HEK293T (cell line): ENCODE results near the gene TSPYL4.

Source experiments
- CTCF ChIA-PET: fragments of 350-600 bp; formaldehyde crosslinking; extraction: SDS; loops from one replicate; lab custom pipeline; 2021; ENCODE audit warnings: antibody characterized with exemption, inconsistent platforms; lab: Yijun Ruan, JAX
- POLR2A ChIA-PET: fragments of 350-600 bp; formaldehyde crosslinking; extraction: SDS; loops from one replicate; lab custom pipeline; 2020; ENCODE audit warnings: antibody characterized with exemption, inconsistent platforms; lab: Yijun Ruan, JAX
- DNase-seq: peaks from one replicate; pipeline ENCODE4 v3.0.0; 2012; ENCODE audit warnings: mixed read lengths; ENCODE audit errors: extremely low spot score
- ARNT ChIP-seq: fragments of 450-650 bp; IDR thresholded peaks from 2 replicates; pipeline ENCODE4 v1.6.1; 2017; ENCODE audit warnings: mild to moderate bottlenecking
- BHLHE40 ChIP-seq: fragments of 450-650 bp; IDR thresholded peaks from 2 replicates; pipeline ENCODE4 v1.6.1; 2016; ENCODE audit warnings: mild to moderate bottlenecking, moderate library complexity, borderline replicate concordance
- CTBP1 ChIP-seq: fragments of 450-650 bp; IDR thresholded peaks from 2 replicates; pipeline ENCODE4 v1.6.1; 2016; ENCODE audit warnings: borderline replicate concordance
- ELF4 ChIP-seq: fragments of 450-650 bp; IDR thresholded peaks from 2 replicates; pipeline ENCODE4 v1.6.1; 2017; ENCODE audit warnings: antibody characterized with exemption
- FOXA1 ChIP-seq: fragments of 450-650 bp; IDR thresholded peaks from 2 replicates; pipeline ENCODE4 v1.6.1; 2016; ENCODE audit warnings: mild to moderate bottlenecking
- FOXK2 ChIP-seq: fragments of 450-650 bp; IDR thresholded peaks from 2 replicates; pipeline ENCODE4 v1.6.1; 2016; ENCODE audit warnings: mild to moderate bottlenecking
- FOXM1 ChIP-seq: fragments of 450-650 bp; IDR thresholded peaks from 2 replicates; pipeline ENCODE4 v1.6.1; 2017; ENCODE audit warnings: mild to moderate bottlenecking, borderline replicate concordance
- HDGF ChIP-seq: fragments of 450-650 bp; IDR thresholded peaks from 2 replicates; pipeline ENCODE4 v1.6.1; 2017; ENCODE audit warnings: antibody characterized with exemption, borderline replicate concordance
- L3MBTL2 ChIP-seq: fragments of 450-650 bp; conservative IDR thresholded peaks from 2 replicates; pipeline ENCODE4 v1.6.1; 2016; ENCODE audit warnings: mild to moderate bottlenecking
- LEF1 ChIP-seq: fragments of 450-650 bp; IDR thresholded peaks from 2 replicates; pipeline ENCODE4 v1.6.1; 2017; ENCODE audit warnings: mild to moderate bottlenecking, borderline replicate concordance
- NFRKB ChIP-seq: fragments of 450-650 bp; IDR thresholded peaks from 2 replicates; pipeline ENCODE4 v1.6.1; 2016; ENCODE audit warnings: mild to moderate bottlenecking, moderate library complexity
- PKNOX1 ChIP-seq: fragments of 450-650 bp; IDR thresholded peaks from 2 replicates; pipeline ENCODE4 v1.6.1; 2016
- SP1 ChIP-seq: fragments of 450-650 bp; IDR thresholded peaks from 2 replicates; pipeline ENCODE4 v1.6.1; 2017
- SUZ12 ChIP-seq: fragments of 450-650 bp; IDR thresholded peaks from 2 replicates; pipeline ENCODE4 v1.6.1; 2016; ENCODE audit warnings: mild to moderate bottlenecking
- TARDBP ChIP-seq: fragments of 450-650 bp; IDR thresholded peaks from 2 replicates; pipeline ENCODE4 v1.6.1; 2016
- ZNF384 ChIP-seq: fragments of 450-650 bp; IDR thresholded peaks from 2 replicates; pipeline ENCODE4 v1.6.1; 2016

Gene TSPYL4

GRCh38 chr6:116266803-116267202 lies 12.9 kb upstream of the TSPYL4 start:
- ChIA-PET POLR2A (no interaction called here), CTCF (interaction anchor here (0.8 to 1.4 kb wide), 2 partner anchors 17 to 50 kb away, joined by 3 to 4 read pairs; no protein-coding TSS in a partner anchor)
- DNase-seq, result no peak

GRCh38 chr6:116265041-116265829 lies 11.4 kb upstream of the TSPYL4 start:
- DNase-seq, result no peak
- TF ChIP-seq SUZ12 (no peak), NFRKB (no peak), L3MBTL2 (no peak), FOXK2 (no peak), HDGF (no peak), ZNF384 (no peak), LEF1 (no peak), FOXA1 (no peak), BHLHE40 (no peak)
- ChIA-PET CTCF (no interaction called here), POLR2A (no interaction called here)

More at GRCh38 chr6:116266803-116267202, 12.9 kb upstream of the TSPYL4 start:
- TF ChIP-seq FOXK2 (no peak), SUZ12 (no peak), PKNOX1 (no peak), LEF1 (no peak), TARDBP (no peak), ARNT (no peak), FOXM1 (no peak), SP1 (no peak), NFRKB (no peak), ZNF384 (no peak), ELF4 (no peak), CTBP1 (no peak), BHLHE40 (no peak), L3MBTL2 (no peak), FOXA1 (no peak), HDGF (no peak)

- no peak for TF ChIP-seq FOXM1
- TF ChIP-seq NFRKB, result no peak
- TF ChIP-seq ARNT, result no peak
- TF ChIP-seq PKNOX1, result no peak
- TF ChIP-seq L3MBTL2, result no peak
- TF ChIP-seq ELF4, result no peak
- no peak for TF ChIP-seq ZNF384
- TF ChIP-seq TARDBP, result no peak
- no peak for TF ChIP-seq FOXA1
- no peak for TF ChIP-seq SUZ12
- no peak for TF ChIP-seq HDGF
- TF ChIP-seq LEF1, result no peak
- CTCF ChIA-PET, result no interaction called here
- no peak for DNase-seq
- POLR2A ChIA-PET, result interaction anchor here (0.6 to 1.0 kb wide), 2 partner anchors 10 to 18 kb away, joined by 3 to 4 read pairs; partner anchors contain the start of gene TSPYL4
Measured at GRCh38 chr6:116263353-116263752, 9.5 kb upstream of the TSPYL4 start.

- no peak for TF ChIP-seq NFRKB
- no peak for TF ChIP-seq HDGF
- TF ChIP-seq ELF4, result no peak
- no peak for TF ChIP-seq TARDBP
- no peak for TF ChIP-seq FOXK2
- no peak for TF ChIP-seq BHLHE40
- no peak for TF ChIP-seq ARNT
- TF ChIP-seq ZNF384, result no peak
- no peak for TF ChIP-seq LEF1
- no peak for TF ChIP-seq CTBP1
- no peak for TF ChIP-seq PKNOX1
- ChIA-PET POLR2A (interaction anchor here (1.8 kb wide), 1 partner anchor 21 kb away, joined by 4 read pairs; the partner anchor contains the start of gene TSPYL1), CTCF (interaction anchor here (0.7 to 1.1 kb wide), 2 partner anchors 10 to 41 kb away, joined by 3 read pairs; no protein-coding TSS in a partner anchor)
- DNase-seq, result no peak
Measured at GRCh38 chr6:116258520-116258919, 4.6 kb upstream of the TSPYL4 start.

GRCh38 chr6:116256694-116257093 lies 2.8 kb upstream of the TSPYL4 start:
- POLR2A ChIA-PET, result interaction anchor here (3.7 kb wide), 1 partner anchor 23 kb away, joined by 18 read pairs; the partner anchor contains the start of gene TSPYL1
- no peak for TF ChIP-seq FOXA1
- TF ChIP-seq FOXM1, result no peak
- no peak for TF ChIP-seq SP1
- no peak for TF ChIP-seq BHLHE40
- no peak for TF ChIP-seq ZNF384
- no peak for TF ChIP-seq CTBP1
- TF ChIP-seq L3MBTL2, result no peak
- no peak for TF ChIP-seq ELF4
- TF ChIP-seq PKNOX1, result no peak
- TF ChIP-seq FOXK2, result no peak
- no peak for TF ChIP-seq LEF1
- no peak for TF ChIP-seq NFRKB
- no peak for TF ChIP-seq HDGF
- TF ChIP-seq TARDBP, result no peak
- no peak for TF ChIP-seq SUZ12
- no peak for TF ChIP-seq ARNT
- CTCF ChIA-PET, result interaction anchor here (1.6 kb wide), 1 partner anchor 12 kb away, joined by 8 read pairs; no protein-coding TSS in a partner anchor
- DNase-seq, result no peak
